ENCODE measurements around the gene STK25. TPM values are rescaled to one million over a fixed set of nuclear protein-coding genes. Genes with fewer than 3 reads are reported as not detected.
A peak's percentile ranks its signal among the peaks of the same experiment; 100 is the strongest.
"Not testable (repeated sequence)": the region's sequence is repeated elsewhere in the genome, so short reads cannot be mapped to it uniquely, and the experiment has no call there.

Gene STK25
- total RNA-seq, 1 experiment from 2014 or later: 133 TPM

DNA sequence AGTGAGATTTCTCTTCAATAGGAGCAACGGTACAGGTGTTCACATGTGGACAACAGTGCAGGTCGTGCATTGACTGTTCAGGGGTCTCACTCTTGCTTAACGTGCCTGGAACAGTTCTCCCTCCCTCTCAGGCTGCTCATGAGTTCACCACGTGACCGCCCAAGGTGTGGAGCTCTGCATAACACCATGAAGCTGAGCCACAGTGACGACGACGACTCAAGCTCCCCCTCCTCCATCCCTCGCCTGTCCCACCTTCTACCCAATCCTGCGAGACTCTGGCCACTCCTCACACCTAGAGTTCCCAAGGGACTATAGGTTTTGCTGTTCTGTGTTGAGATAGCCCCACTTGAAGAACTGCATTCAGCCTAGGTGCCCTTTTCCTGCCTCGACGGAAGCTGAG, 42.8 kb downstream of the STK25 start:
- no peak for DNase-seq (ENCODE audit: low read depth)

DNA sequence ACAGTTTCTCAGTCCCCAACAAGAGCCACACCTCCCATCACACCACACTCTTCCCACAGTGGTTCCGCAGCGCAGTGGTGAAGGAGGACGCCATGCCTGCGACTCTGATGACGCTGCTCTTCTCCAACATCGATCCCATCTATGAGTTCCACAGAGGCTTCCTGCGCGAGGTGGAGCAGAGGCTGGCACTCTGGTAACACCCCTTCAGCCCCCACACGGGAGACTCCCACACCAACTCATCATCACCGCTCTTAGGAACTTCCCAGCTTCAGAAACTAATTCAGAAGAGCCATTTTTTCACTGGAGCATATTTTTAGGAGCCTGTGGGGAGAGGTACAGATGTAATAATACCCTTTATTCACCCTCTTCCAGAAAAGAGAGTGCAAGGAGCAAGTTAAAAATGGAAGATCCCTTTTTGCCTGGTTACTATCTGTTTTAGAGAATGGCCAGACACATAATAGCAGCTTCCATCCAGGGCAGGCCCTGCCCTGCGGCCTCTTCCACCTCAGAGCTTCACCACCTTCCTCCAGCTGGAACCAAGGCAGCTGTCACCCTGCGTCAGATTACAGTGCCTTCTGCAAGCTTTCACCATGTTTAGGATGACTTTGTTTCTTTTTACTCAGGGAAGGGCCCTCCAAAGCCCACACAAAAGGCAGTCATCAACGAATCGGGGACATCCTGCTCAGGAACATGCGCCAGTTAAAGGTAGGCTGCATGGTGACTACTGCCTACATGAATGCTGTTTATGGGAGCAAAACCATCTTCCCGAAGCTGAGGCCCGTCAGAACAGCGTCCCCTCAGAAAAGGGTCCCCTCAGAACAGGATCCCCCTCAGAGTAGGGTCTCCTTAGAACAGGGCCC, 44.9 kb downstream of the STK25 start:
- no peak for DNase-seq (ENCODE audit: low read depth)

DNA sequence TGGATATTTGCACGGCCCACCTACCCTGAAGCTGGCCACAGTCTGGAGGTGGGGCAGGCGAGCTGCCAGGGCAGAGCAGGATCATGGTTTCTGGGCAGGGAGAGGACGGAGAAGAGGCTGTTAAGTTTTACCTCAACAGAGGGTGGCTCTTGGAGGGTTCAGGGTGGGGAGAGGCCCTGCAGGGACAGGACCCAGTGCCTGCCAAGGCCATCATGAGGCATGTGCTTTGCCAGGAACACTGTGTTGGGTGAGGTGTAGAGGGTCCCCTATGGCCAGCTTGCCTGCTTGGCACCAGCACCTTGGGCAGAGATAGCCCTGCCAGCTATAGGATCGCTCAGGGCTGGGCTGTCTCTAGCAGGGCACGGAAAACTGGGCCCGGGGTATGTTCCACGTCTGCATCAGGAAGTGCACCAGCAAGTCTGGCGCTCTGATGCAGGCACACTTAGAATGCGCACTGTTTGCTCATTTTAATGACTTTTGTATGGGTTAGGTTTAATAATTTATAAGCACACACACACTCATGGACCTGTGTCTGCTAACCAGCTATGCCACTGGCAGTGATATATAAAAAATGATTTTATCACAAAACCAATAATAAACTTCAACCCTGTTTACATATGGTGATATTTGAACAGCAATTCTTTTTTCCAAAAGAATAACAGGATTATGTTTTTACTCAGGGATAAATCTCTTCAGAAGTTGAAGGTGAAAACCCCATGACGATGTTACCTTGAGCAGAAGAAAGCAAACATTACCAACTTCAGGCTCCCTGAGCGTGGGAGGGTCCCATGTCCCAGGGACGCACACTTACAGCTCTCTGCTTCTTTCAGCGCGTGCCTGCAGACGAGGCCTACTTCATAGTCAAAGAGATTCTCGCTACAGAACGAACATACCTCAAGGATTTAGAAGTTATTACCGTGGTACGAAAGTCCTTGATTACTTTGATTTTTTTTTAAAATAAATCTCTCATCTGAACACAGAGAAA, 46.4 kb downstream of the STK25 start:
- no peak for DNase-seq (ENCODE audit: low read depth)

DNA sequence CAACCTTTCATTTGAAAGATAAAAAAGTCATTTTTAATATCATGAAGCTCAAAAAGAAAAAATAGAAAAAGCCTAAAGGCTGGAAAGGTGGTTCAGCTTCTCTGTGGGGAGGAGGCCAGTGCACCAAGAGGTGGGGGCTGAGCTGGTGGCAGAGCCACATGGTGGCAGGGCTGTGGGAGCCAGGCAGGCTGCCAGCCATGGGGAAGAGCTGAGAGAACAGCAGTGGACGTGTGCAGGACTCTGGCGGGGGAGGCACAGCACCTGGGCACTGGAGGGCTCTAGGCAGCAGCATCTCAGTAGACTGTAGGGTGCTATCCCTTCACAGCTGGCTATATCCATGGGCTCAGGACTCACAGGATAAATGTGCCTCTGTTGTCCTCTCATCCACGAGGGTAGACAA, 47.8 kb downstream of the STK25 start:
- no peak for DNase-seq (ENCODE audit: low read depth)

DNA sequence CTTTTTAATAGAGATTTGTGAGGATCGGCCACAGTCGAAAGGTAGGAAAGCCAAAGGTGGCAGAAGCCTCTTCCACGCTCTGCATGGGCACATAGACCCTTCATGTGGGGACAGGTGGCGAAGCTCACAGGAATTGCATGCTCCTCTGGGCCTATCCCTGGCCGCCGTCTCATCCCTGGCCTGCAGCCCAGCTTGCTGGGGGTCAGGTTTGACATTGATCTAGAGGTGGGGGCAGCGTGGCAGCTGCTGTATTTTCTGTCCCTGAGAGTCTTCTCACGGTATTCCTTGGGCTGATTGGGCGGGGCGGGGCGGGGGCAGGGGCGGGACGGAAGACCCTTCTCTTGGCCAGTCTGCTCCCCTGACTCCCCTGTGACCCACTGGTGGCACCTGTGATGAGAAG, 48.9 kb downstream of the STK25 start:
- no peak for DNase-seq (ENCODE audit: low read depth)

DNA sequence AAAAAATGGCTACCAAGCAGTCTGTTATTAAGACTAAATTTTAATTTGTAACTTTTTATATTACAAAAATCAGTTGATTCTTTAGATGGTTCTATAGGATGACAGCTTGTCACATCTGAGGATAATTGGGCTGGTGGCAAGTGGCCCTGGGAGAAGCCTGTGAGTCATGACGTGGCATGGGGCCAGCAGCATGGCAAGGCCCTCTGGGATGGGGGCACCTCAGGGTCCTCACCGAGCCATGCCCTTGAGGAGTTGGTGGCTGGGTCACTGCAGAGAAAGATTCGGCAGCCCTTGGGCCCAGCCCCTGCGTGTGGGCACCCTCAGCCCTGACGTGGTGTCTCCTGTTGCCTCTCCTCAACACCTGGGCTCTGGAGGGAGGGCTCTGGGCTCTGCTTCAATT, 49.7 kb downstream of the STK25 start:
- DNase-seq (ENCODE audit: low read depth): no peak

DNA sequence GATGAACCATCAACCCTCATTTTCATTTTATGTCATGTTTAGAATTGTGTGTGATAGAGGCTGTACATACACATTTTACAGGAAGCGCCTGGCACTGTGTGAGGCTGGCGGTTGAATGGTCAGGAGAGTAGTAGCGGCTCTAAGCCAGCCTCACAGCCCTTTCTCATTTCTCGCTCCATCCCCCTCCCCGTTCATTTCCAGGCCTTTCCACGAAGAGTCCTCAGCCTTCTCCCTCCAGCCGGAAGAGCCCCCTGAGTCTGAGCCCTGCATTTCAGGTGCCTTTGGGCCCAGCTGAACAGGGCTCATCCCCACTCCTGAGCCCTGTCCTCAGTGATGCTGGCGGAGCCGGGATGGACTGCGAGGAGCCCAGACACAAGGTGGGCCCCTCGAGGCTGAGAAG, 51.8 kb downstream of the STK25 start:
- DNase-seq (ENCODE audit: low read depth): no peak

DNA sequence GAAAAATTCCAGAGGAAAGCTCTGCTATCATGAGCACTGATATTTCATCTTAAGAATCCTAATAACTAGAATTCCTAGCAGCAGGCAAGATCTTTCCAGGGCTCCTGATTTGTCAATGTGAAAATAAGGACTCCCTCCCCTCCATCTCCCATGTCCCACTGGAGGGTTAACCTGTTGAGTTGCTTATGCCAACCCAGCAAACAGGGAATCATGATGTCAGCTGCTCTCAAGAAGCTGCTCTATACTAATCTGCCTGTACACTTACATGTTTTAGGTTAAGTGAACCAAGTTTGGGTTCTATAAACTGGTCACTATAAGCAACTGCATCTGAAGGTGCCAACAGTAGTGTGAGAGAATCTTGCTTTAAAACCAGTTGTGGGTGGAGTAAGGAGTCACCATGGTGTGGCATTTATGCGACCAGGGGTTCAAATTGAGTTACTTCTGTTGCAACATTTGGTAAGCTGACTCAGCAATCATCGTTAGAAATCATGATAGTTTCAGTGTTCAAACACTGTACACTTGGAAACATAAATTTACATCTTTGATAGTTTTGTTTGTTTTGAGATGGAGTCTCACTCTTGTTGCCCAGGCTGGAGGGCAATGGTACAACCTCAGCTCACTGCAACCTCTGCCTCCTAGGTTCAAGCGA, 53.4 kb downstream of the STK25 start:
- no peak for DNase-seq (ENCODE audit: low read depth)

DNA sequence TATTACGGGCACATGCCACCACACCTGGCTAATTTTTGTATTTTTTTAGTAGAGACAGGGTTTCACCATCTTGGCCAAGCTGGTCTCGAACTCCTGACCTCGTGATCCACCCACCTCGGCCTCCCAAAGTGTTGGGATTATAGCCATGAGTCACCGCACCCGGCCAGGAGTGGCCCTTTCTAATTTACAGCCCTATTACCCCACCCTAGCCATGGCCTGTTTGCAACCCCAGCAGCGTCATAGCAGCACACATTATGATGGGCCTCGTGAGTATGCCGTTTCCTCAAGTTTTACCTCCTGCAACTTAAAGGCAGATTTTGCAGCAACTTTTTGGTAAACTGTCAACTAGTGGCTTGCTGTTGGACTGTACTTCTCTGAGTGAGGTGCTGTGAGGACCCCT, 54.5 kb downstream of the STK25 start:
- not testable (repeated sequence) for DNase-seq (ENCODE audit: low read depth)

DNA sequence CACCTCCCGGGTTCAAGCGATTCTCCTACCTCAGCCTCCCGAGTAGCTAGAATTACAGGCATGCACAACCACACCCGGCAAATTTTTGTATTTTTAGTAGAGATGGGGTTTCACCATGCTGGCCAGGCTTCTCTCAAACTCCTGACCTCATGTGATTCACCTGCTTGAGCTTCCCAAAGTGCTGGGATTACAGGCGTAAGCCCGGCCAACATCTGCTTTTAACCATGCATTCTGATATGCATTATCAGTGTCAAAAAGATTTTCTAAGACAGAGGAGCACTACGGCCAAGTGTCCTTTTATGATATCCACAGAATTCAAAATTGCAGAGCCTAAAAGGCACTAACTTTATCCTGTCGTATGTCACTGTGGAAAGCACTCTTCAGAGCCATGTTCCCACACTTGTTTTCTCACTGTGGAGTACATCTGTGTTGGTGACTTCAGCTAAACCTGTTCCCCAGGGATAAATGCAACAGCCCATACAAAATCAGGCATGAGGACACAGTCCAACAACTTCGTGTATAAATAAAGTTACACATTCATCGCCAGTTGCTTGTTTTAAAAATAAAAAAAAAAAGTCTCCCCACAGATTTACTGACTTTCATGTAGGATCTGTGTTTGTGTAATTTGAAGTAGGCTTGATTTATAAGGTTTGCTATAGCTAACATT, 56.4 kb downstream of the STK25 start:
- no peak for DNase-seq (ENCODE audit: low read depth)

DNA sequence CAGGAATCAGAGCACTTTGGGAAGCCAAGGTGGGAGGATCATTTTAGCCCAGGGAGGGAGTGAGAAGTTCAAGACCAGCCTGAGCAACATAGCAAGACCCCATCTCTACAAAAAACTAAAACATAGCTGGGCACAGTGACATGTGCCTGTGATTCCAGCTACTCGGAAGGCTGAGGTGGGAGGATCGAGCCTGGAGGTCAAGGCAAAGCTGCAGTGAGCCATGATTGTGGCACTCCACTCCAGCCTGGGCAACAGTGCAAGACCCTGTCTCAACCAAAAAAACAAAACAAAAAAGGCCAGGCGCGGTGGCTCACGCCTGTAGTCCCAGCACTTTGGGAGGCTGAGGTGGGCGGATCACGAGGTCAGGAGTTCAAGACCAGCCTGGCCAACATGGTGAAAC, 58.3 kb downstream of the STK25 start:
- not testable (repeated sequence) for DNase-seq (ENCODE audit: low read depth)

DNA sequence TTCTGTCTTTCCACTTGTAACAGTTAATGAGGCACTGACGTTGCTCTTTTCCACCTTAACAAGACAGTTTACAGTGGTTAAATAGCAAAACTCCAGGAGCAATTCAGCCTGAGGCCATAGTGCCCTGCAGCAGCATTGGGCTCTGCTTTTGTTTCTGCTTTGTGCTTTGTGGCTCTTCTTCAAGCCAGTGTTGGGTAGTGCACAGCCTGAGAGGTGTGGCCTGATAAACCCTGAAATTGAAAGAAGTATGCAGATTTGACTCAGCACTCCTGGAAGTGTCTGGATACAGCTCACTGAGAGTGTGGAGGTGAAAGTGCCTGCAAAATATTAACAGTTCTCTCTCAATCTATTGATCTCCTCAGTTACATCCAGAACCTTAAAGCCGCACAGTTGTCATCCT, 63.0 kb downstream of the STK25 start:
- peak; percentile 39 for DNase-seq (ENCODE audit: low read depth)

DNA sequence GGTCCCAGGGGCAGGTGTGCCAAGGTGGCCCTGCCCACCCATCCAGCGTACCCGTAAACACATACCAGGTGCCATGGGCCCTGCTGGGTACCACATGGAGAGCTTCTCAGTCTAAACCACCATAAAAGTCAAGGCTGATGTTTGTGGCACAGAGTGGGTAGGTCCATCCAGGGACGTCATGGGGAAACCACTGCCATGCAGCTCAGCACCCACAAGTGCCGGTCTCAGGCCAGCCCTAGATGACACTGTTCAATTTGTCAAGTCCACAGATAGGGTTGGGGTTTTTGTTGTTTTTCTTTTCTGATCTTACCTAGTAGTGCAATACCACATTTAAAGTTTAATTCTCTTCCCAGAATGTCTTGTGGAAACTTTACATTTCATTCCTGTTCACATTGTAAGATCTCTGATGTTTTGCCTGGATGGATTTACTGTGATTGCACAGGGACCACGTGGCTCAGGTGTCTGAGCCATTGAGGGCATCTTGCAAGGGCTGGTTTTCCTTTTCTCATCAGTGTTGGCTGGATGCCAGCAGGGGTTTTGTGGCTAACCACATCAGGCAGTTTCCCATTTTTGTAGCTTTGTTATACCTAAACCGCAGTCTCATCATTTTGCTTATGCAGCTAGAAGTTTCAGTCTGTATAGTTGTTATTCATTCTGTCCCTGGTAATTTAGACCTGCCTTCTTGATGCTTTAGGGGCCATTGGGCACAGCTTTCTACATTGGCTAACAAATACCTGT, 64.7 kb downstream of the STK25 start:
- DNase-seq (ENCODE audit: low read depth): peak; percentile 90

Other genes starting within 250 kb of the STK25 start
- 233 and 426 TPM in 2 replicates for gene HDLBP, start 192.9 kb downstream of the STK25 start, total RNA-seq (2014; rRNA removed; shearing (Covaris generic))
- gene SEPTIN2, start 192.7 kb downstream of the STK25 start, total RNA-seq (2014; rRNA removed; shearing (Covaris generic)): 234 and 310 TPM in 2 replicates
- gene FARP2, start 152.3 kb downstream of the STK25 start, total RNA-seq (2014; rRNA removed; shearing (Covaris generic)): 12.8 and 17.0 TPM in 2 replicates
- 3.9 and 11.7 TPM in 2 replicates for gene BOK, start 50.2 kb upstream of the STK25 start, total RNA-seq (2014; rRNA removed; shearing (Covaris generic))
- gene THAP4, start 128.6 kb upstream of the STK25 start, total RNA-seq (2014; rRNA removed; shearing (Covaris generic)): 22.2 and 25.9 TPM in 2 replicates
- 46.1 and 49.5 TPM in 2 replicates for gene ATG4B, start 129.1 kb upstream of the STK25 start, total RNA-seq (2014; rRNA removed; shearing (Covaris generic))
- 40.6 and 49.3 TPM in 2 replicates for gene DTYMK, start 178.2 kb upstream of the STK25 start, total RNA-seq (2014; rRNA removed; shearing (Covaris generic))
- gene ING5, start 193.5 kb upstream of the STK25 start, total RNA-seq (2014; rRNA removed; shearing (Covaris generic)): 9.2 and 11.0 TPM in 2 replicates
- gene D2HGDH, start 226.0 kb upstream of the STK25 start, total RNA-seq (2014; rRNA removed; shearing (Covaris generic)): 3.5 and 6.1 TPM in 2 replicates

Measured in M059J (cell line).